Measurements from ENCODE around the gene CAV3.

GRCh38 chr3:8745619-8746370, 12.2 kb downstream of the CAV3 start:
- TF ChIP-seq CTCF (optimal IDR thresholded peaks at IDR 0.05 in 1 of 3, IDR thresholded peaks at IDR 0.05 in 1 of 3, conservative IDR thresholded peaks at IDR 0.05 in 1 of 3; ENCODE audit: extremely low read depth in 1 of 3, insufficient read depth in 2 of 3, low read length in 3 of 3) (no peak), EZH2 (IDR thresholded peaks at IDR 0.05; ENCODE audit: low read length) (no peak)
